GM04503 (cell line): ENCODE data around the gene FAM107B.

Experiments
- DNase-seq: peaks from one replicate; pipeline ENCODE4 v3.0.0-alpha.2; 2012; ENCODE audit warnings: low read depth

FAM107B gene

DNA sequence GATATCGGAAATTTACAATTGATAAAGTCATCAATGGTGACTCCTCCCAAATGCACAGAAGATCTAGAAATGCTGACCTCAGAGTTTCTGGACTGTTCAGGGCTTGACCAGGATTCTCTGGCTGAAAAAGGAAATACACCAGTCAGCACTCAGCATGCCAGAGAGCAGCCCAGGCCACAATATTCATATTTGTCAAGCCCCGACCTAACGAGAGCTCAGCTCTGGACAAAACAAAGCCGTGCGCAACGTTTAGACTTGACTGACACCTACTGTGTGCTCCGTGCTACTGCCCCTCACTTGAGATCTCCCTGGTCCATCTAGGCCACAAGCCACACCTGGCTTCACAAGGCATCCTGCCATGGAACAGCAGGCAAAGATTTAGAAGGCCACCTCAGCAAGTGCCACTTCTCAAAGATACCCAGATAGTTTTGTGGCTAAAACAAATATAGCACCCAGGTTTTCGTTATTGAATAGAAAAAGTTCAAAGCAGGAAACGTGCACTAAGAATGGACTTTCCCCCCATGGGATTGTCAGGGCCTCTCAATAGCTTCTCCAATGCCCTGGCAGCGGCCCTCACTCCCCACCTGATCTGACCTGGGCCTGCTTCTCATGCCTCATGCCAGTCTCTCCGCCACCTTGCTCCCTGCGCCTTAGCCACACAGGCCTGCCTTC lies 218.3 kb downstream of the FAM107B start:
- no peak for DNase-seq

DNA sequence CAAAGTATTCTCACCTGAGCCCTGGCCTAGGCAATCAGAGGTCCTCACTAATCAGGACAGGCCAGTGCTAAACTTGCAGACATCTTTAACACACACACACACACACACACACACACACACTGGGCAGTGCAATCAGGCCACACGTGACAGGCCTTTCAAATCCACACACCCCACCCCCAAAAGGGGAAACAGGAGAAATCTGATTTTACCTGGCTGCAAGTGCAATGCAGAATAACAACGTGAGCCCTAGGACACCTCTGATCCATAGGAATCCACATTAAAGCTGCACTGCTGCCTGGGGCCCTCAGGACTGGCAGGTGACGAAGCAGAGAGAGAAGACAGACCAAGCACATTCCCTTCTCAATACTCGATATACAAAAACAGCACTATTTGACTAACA lies 218.9 kb downstream of the FAM107B start:
- no peak for DNase-seq

GRCh38 chr10:14554491-14555205 lies 220.0 kb downstream of the FAM107B start:
- DNase-seq: no peak

GRCh38 chr10:14554091-14554490 lies 220.6 kb downstream of the FAM107B start:
- DNase-seq: no peak

- peak; percentile 45 for DNase-seq
Observed at GRCh38 chr10:14553448-14553847, 221.2 kb downstream of the FAM107B start.

DNA sequence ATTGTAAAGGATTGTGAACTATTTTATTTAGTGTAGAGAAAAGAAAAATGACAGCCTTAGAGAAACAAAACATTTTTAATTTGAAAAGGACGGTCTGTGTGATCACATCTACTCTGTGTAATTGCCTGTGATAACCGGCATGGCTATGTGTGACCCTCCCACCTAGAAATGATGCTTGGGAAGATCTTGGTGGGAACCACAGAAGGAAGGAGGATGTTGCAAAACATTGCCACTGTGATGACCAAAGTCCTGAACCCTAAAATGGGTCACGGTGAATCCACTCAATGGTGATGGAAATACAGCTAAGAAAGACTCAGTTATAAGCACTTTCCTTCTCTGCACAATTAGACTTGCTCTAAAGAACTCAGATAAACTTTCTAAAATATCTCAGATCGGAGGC lies 222.7 kb downstream of the FAM107B start:
- DNase-seq: no peak

- no peak for DNase-seq
Observed at GRCh38 chr10:14550471-14550981, 224.2 kb downstream of the FAM107B start.

GRCh38 chr10:14549496-14549895 lies 225.2 kb downstream of the FAM107B start:
- no peak for DNase-seq

- no peak for DNase-seq
Observed at GRCh38 chr10:14548970-14549369, 225.7 kb downstream of the FAM107B start.

DNA sequence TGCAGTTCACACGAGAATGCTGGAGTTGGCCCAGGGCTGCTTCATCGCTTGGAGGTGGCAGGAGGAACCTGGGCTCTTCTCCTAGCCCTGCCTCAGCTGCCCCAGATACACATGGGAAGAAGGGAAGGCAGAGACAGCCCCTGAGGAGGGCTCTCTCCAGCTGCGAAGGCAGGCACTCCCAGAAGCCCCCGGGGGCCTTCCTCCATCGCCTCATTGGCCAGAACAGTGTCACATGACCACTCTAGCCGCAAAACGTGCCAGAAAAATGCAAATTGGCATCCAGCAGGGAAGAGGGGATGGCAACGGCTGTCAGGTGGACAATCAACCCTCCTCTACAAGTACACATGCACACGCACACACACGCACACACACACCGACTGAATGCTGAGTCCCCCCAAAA lies 226.2 kb downstream of the FAM107B start:
- DNase-seq: no peak

DNA sequence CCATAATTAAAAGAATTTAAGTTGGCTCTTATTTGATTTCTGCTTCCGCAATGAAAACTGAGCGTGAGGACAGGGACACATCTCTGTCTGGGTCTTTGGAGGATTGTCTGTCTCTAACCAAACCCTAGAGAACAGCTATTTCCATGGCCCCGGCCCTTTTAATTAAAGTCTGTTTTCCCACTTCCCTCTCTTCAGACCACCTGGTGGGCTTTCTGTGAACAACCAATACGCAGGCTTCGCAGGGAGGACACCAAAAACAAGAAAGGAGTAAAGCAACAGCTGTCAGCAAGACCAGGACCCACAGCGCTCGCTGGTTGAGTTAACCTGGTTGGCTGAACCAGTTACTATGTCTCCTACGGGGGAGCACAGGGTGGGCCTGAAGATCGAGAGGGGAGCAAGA lies 226.9 kb downstream of the FAM107B start:
- no peak for DNase-seq

DNA sequence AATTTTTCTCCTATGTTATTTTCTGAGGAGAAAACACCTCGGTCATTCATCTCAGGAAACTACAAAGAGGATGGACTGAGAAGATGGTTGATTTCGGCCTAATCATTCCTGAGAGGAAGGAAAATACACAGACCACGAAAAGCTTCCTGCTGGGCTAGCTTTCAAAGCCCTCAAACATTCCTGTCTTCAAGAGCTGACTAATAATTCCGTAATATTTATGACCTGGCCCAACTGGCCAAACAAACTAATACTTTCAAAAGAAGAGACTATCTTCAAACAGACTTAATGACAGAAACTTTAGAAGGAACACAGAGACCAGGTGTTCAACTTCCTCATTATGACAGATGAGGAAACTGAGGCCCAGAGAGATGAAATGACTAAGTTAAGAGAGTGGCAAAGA lies 228.9 kb downstream of the FAM107B start:
- DNase-seq: no peak

DNA sequence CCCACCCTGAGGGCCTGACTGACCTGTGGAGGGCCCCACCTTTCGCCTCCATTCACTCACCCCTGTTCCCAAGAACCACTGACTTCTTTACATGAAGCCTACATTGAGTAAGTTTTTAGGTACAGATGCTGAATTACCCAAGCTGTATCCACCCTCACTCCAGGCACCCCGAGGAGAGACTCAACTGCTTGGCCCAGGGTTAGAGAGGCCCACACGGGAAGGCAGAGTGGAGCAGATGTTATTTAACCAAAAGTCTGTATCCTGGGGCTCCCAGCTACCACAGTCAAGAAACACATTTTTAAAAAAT lies 230.8 kb downstream of the FAM107B start:
- DNase-seq: no peak

DNA sequence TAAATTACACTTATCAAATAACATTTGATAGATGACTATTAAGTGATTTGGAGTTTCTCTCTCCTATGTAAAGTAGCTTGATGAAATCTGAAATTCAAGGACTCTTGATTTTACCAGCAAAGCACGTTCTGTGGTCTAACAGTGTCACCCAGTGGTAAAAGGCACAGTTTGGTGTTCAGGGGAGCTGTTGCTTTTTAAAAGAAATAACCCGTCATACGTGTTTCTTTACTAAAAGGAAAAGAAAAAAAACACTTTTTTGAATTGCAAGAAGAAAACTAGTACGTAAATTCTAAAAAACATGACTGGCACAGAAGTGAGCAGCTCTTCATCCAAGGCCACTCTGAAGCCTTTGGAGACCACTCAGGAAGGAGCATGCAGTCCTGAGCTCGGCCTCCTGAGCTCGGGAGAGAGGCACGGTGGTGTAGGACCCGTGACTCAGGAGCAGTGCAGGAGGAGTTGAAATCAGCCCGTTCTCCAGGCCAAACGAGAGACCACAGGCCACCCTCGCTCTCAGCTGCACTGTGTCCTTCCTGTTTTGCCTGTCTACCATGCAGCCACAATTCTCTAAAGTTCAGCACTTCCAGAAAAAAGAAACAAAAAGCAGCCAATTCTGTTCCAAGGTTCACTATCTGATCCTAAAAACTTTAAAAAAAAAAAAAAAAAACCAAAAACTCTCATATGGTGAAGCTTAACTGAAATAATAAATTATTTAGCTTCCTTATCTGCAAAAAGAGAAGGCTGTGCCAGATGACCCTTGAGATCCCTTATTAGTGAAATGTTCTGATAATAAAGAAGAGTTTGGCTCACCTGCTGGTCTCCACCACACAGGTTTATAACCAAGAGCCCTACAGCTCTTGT lies 231.4 kb downstream of the FAM107B start:
- DNase-seq: no peak

DNA sequence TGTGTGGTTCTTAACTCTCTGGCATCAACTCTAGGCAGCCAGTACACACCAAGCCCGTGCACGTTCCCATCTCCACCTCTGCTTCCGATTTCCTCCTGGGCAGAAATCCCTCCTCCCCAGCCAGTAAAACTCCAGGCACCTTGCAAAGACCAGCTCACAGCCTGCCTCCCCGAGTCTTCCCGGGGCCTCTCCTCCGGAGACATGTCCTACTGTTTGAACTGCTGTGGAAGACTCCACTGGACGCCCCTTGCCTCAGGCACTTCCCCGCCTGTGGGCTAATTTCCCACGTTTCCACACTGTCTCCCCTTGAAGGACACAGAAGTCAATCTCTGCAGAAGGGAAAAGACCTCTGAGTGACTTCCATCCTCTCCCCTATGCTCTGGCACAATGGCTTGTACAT lies 233.3 kb downstream of the FAM107B start:
- no peak for DNase-seq

DNA sequence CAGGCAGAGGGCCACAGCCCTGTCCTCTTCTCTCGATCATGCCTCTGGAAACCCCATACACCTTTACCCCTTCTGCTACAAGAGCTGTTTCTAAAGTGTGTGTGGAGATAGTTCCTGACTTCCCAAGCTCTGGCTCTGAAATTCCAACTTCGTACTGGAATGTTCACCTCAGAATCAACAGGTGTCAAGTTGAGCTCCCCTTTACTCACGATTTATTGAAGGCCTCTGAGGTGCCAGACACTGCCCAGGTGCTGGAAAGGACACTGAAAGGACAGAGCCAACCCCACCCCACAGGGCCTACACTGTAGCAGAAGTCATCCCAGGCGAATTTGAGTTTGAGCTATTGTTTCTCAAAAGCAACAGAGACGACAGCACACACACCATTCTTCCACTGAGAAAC lies 234.1 kb downstream of the FAM107B start:
- DNase-seq: no peak

- DNase-seq: no peak
Observed at GRCh38 chr10:14540062-14540461, 234.6 kb downstream of the FAM107B start.

DNA sequence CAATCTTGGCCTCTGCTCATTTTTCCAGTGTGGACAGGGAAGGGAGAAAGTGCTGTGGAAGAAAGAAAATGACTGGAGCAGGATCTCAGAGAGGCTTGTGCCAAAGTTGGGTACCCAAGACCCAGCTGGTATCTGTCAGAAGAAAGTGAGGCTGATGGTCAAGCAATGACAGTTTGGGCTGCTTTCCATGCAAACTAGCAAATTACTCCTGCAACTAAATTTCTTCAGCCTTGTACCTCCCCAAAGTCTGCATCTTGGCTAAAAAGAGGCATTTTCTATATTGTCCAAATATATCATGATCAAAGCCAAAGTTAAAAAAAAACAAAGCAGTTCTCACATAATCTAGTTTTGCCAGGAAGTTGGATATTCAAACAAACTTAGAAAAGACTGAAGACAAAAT lies 235.5 kb downstream of the FAM107B start:
- DNase-seq: no peak

- DNase-seq: no peak
Observed at GRCh38 chr10:14536241-14537213, 238.2 kb downstream of the FAM107B start.

- no peak for DNase-seq
Observed at GRCh38 chr10:14535457-14536130, 239.1 kb downstream of the FAM107B start.

GRCh38 chr10:14534152-14534551 lies 240.5 kb downstream of the FAM107B start:
- no peak for DNase-seq
